DOHH2 (cell line): Measurements from ENCODE around the gene R3HDML.

ENCODE experiments used
- EZH2phosphoT487 ChIP-seq: fragments of 200-600 bp; sonication (generic); IDR thresholded peaks from 2 replicates; pipeline ENCODE4 v1.6.1; 2017; ENCODE audit warnings: borderline replicate concordance, mild to moderate bottlenecking, antibody characterized with exemption, low read length, moderate library complexity, mixed read lengths
- TF ChIP-seq, protein P1 (sequence below): fragments of 200-600 bp; sonication (generic); IDR thresholded peaks from one replicate; pipeline ENCODE4 v1.5.1; 2014; ENCODE audit warnings: antibody characterized with exemption, mild to moderate bottlenecking, low read depth, low read length; ENCODE audit not compliant: poor library complexity, severe bottlenecking

DNA sequence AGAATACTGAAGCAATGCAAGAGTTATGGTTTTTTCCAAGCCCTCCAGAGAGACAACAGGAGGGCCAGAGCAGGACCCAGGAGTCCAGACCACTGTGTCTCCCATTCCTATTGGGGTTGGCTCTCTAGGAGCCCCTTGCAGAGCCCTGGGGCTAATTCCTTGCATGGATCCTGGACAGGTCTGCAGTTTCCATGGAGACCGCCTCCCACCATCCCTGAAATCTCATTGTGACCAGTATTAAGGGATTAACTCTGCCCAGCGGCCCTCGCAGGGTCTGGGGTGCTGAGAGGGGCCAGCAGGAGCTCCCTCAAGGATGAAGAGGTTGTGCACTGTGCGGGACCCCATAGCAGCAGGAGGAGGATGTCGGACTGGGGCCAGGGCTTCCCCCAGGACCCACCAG, 53.4 kb downstream of the R3HDML start:
- TF ChIP-seq, protein P1, sequence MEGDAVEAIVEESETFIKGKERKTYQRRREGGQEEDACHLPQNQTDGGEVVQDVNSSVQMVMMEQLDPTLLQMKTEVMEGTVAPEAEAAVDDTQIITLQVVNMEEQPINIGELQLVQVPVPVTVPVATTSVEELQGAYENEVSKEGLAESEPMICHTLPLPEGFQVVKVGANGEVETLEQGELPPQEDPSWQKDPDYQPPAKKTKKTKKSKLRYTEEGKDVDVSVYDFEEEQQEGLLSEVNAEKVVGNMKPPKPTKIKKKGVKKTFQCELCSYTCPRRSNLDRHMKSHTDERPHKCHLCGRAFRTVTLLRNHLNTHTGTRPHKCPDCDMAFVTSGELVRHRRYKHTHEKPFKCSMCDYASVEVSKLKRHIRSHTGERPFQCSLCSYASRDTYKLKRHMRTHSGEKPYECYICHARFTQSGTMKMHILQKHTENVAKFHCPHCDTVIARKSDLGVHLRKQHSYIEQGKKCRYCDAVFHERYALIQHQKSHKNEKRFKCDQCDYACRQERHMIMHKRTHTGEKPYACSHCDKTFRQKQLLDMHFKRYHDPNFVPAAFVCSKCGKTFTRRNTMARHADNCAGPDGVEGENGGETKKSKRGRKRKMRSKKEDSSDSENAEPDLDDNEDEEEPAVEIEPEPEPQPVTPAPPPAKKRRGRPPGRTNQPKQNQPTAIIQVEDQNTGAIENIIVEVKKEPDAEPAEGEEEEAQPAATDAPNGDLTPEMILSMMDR = no peak
- TF ChIP-seq EZH2phosphoT487 = no peak
